T-cell (primary cell): ENCODE results near the gene BCAS3. TPM values are rescaled to one million over a fixed set of nuclear protein-coding genes. Genes with fewer than 3 reads are reported as not detected.

Experiments used
- ATAC-seq, 4 experiments: fragments of 200-7000 bp in 3 of 4; fragments of 150-1000 bp in 1 of 4; cut with Tn5 transposase; replicated peaks in 1 of 4; 1 replicate in 3 of 4; 2 replicates in 1 of 4; pipeline ENCODE4 v1.10.0; 2021; ENCODE audit warnings: moderate library complexity in 3 of 4, mild to moderate bottlenecking in 2 of 4, moderate number of reproducible peaks in 1 of 4
- CTCF ChIA-PET, 2 donors: fragments of 300-600 bp; sonication (Branson Sonifier 250); formaldehyde crosslinking; loops; one replicate each; lab custom pipeline; 2022; ENCODE audit warnings: antibody characterized with exemption in 2 of 2; lab: Charles Lee
- POLR2A ChIA-PET, 2 donors: fragments of 300-600 bp; sonication (Branson Sonifier 250); formaldehyde crosslinking; loops; one replicate each; lab custom pipeline; 2022; ENCODE audit warnings: antibody characterized with exemption in 2 of 2; lab: Charles Lee
- DNase-seq, 35 experiments: peaks; one replicate each; pipeline versions ENCODE4 v3.0.0 to v3.0.0-alpha.2; 2013 to 2023
- H3K27ac ChIP-seq: one replicate; pipeline ENCODE4 v1.5.1; 2013; ENCODE audit warnings: low read length
- H3K27me3 ChIP-seq, 2 experiments: replicated peaks in 1 of 2; 1 replicate in 1 of 2; 2 replicates in 1 of 2; pipeline versions ENCODE4 v1.6.1 to v1.7.0; 2013; ENCODE audit warnings: low read length in 1 of 2, mixed read lengths in 1 of 2; ENCODE audit not compliant: control insufficient read depth in 2 of 2, insufficient read depth in 2 of 2; ENCODE audit errors: extremely low read depth in 1 of 2
- H3K36me3 ChIP-seq, 2 donors: 1 replicate in 1 of 2; 2 replicates in 1 of 2; pipeline versions ENCODE4 v1.6.1 to v1.7.0; 2013; ENCODE audit warnings: low read length in 1 of 2; ENCODE audit not compliant: control insufficient read depth in 2 of 2, insufficient read depth in 1 of 2; ENCODE audit errors: extremely low read depth in 1 of 2
- H3K4me1 ChIP-seq, 2 experiments: 1 replicate in 1 of 2; 2 replicates in 1 of 2; pipeline versions ENCODE4 v1.6.1 to v1.7.0; 2013; ENCODE audit warnings: low read length in 2 of 2, mixed read lengths in 1 of 2; ENCODE audit not compliant: insufficient read depth in 2 of 2, control insufficient read depth in 1 of 2; ENCODE audit errors: extremely low read depth in 1 of 2
- H3K4me3 ChIP-seq, 2 donors: 1 replicate in 1 of 2; 2 replicates in 1 of 2; pipeline versions ENCODE4 v1.5.1 to v1.7.0; 2013; ENCODE audit warnings: mild to moderate bottlenecking in 2 of 2, low read length in 1 of 2, moderate library complexity in 1 of 2; ENCODE audit not compliant: control insufficient read depth in 1 of 2; ENCODE audit errors: extremely low read depth in 1 of 2
- H3K9me3 ChIP-seq: 2 replicates; pipeline ENCODE4 v1.7.0; 2013
- H3K27ac Mint-ChIP-seq, 2 donors: one replicate each; pipeline ENCODE4 v1.8.0; 2020 to 2021; ENCODE audit warnings: mild to moderate bottlenecking in 2 of 2, mixed read lengths in 2 of 2
- H3K27me3 Mint-ChIP-seq, 2 donors: one replicate each; pipeline ENCODE4 v1.8.0; 2021 to 2022; ENCODE audit warnings: mixed read lengths in 2 of 2
- H3K36me3 Mint-ChIP-seq: one replicate; pipeline ENCODE4 v1.8.0; 2021; ENCODE audit warnings: mixed read lengths
- H3K4me1 Mint-ChIP-seq, 3 donors: one replicate each; pipeline ENCODE4 v1.8.0; 2020 to 2022; ENCODE audit warnings: mixed read lengths in 3 of 3, mild to moderate bottlenecking in 1 of 3
- H3K4me3 Mint-ChIP-seq, 3 donors: one replicate each; pipeline ENCODE4 v1.8.0; 2020 to 2022; ENCODE audit warnings: mild to moderate bottlenecking in 3 of 3, mixed read lengths in 3 of 3, moderate library complexity in 3 of 3
- H3K9me3 Mint-ChIP-seq, 3 donors: one replicate each; pipeline ENCODE4 v1.8.0; 2020 to 2022; ENCODE audit warnings: mixed read lengths in 3 of 3
- WGBS: methylation state at CpG from one replicate; pipeline ENCODE4 v1.1.5; 2013; ENCODE audit warnings: missing lambda C conversion rate; ENCODE audit not compliant: insufficient coverage; 5-methylcytosine and 5-hydroxymethylcytosine counted together
- total RNA-seq, 35 experiments: library from RNA in 6 of 35; stranded (reverse) in 6 of 35; fragments of 120-200 nt in 1 of 35; gene quantifications; one replicate each; pipeline versions ENCODE4 v1.2.1 to v1.2.4 and lab custom pipeline; 2013 to 2026

The BCAS3 gene
- total RNA-seq, 5 donors from 2014 or later (not counting 1 experiment from before 2014, with no cell fraction given): 33.8 to 57.8 (median 38.1) TPM

GRCh38 chr17:61276806-61277205, 599.2 kb downstream of the BCAS3 start:
- peaks cover 0 to 2% (median 0%) of the 10 kb centered on the region in 3 donors for H3K4me1 Mint-ChIP-seq
- H3K27ac Mint-ChIP-seq: no peak overlapping the region
- H3K36me3 ChIP-seq: no peaks in the 10 kb centered on the region
- ChIA-PET CTCF (interaction anchor here in 1 of 2 donors (0.6 kb wide), 1 partner anchor 9 kb away, joined by 3 read pairs; no protein-coding TSS in a partner anchor), POLR2A (no interaction called here)
- no peaks in the 10 kb centered on the region for H3K9me3 ChIP-seq
- no peak overlapping the region for H3K4me3 ChIP-seq
- DNase-seq (no peak), ATAC-seq (no peak)
- H3K9me3 Mint-ChIP-seq: no peaks in the 10 kb centered on the region
- 100% methylated on average over 1 of the region's 2 CpGs for WGBS
- peaks cover 23% of the 10 kb centered on the region for H3K36me3 Mint-ChIP-seq
- H3K27me3 Mint-ChIP-seq: no peaks in the 10 kb centered on the region
- H3K4me3 Mint-ChIP-seq: no peak overlapping the region
- peaks cover 0 to 1% of the 10 kb centered on the region in 2 experiments for H3K27me3 ChIP-seq
- no peaks in the 10 kb centered on the region for H3K4me1 ChIP-seq
- H3K27ac ChIP-seq: no peak overlapping the region

GRCh38 chr17:61279476-61280145, 602.0 kb downstream of the BCAS3 start:
- Histone ChIP-seq H3K4me3 (no peak overlapping the region), H3K4me1 (no peaks in the 10 kb centered on the region), H3K27ac (no peak overlapping the region), H3K36me3 (peaks cover 0 to 2% of the 10 kb centered on the region in 2 donors), H3K9me3 (no peaks in the 10 kb centered on the region), H3K27me3 (no peaks in the 10 kb centered on the region)
- peaks cover 0 to 4% (median 0%) of the 10 kb centered on the region in 3 donors for H3K4me1 Mint-ChIP-seq
- no peak for ATAC-seq
- POLR2A ChIA-PET: no interaction called here
- H3K36me3 Mint-ChIP-seq: peaks cover 24% of the 10 kb centered on the region
- no peaks in the 10 kb centered on the region for H3K9me3 Mint-ChIP-seq
- no peak for DNase-seq
- no peak overlapping the region for H3K4me3 Mint-ChIP-seq
- CTCF ChIA-PET: no interaction called here
- no CpG with 5 or more reads among the region's 1 CpG for WGBS
- H3K27ac Mint-ChIP-seq: no peak overlapping the region
- no peaks in the 10 kb centered on the region for H3K27me3 Mint-ChIP-seq

- Mint-ChIP-seq H3K27me3 (no peaks in the 10 kb centered on the region), H3K36me3 (peaks cover 20% of the 10 kb centered on the region), H3K9me3 (no peaks in the 10 kb centered on the region), H3K4me3 (no peak overlapping the region), H3K27ac (no peak overlapping the region), H3K4me1 (peaks cover 0 to 4% (median 0%) of the 10 kb centered on the region in 3 donors)
- CTCF ChIA-PET: no interaction called here
- H3K4me1 ChIP-seq: no peaks in the 10 kb centered on the region
- H3K9me3 ChIP-seq: no peaks in the 10 kb centered on the region
- POLR2A ChIA-PET: no interaction called here
- H3K36me3 ChIP-seq: peaks cover 0 to 2% of the 10 kb centered on the region in 2 donors
- H3K27ac ChIP-seq: no peak overlapping the region
- ATAC-seq (no peak), DNase-seq (no peak)
- no peaks in the 10 kb centered on the region for H3K27me3 ChIP-seq
- H3K4me3 ChIP-seq: no peak overlapping the region
These were observed 602.7 kb downstream of the BCAS3 start for GRCh38 chr17:61280338-61280737.

- H3K4me3 ChIP-seq: no peak overlapping the region
- Mint-ChIP-seq H3K36me3 (peaks cover 17% of the 10 kb centered on the region), H3K4me3 (no peak overlapping the region), H3K27ac (no peak overlapping the region), H3K4me1 (peaks cover 0 to 4% (median 2%) of the 10 kb centered on the region in 3 donors), H3K27me3 (no peaks in the 10 kb centered on the region), H3K9me3 (no peaks in the 10 kb centered on the region)
- WGBS: no CpG with 5 or more reads among the region's 3 CpGs
- H3K4me1 ChIP-seq: no peaks in the 10 kb centered on the region
- no peak for ATAC-seq
- ChIA-PET CTCF (no interaction called here), POLR2A (no interaction called here)
- H3K9me3 ChIP-seq: no peaks in the 10 kb centered on the region
- H3K27me3 ChIP-seq: no peaks in the 10 kb centered on the region
- H3K36me3 ChIP-seq: peaks cover 0 to 2% of the 10 kb centered on the region in 2 donors
- no peak for DNase-seq
- no peak overlapping the region for H3K27ac ChIP-seq
These were observed 603.2 kb downstream of the BCAS3 start for GRCh38 chr17:61280851-61281250.

- Histone ChIP-seq H3K9me3 (no peaks in the 10 kb centered on the region), H3K4me1 (no peaks in the 10 kb centered on the region), H3K27me3 (no peaks in the 10 kb centered on the region), H3K4me3 (no peak overlapping the region), H3K27ac (no peak overlapping the region), H3K36me3 (peaks cover 0 to 2% of the 10 kb centered on the region in 2 donors)
- H3K36me3 Mint-ChIP-seq: peaks cover 17% of the 10 kb centered on the region
- no peak overlapping the region for H3K27ac Mint-ChIP-seq
- peaks cover 0 to 4% (median 2%) of the 10 kb centered on the region in 3 donors for H3K4me1 Mint-ChIP-seq
- no peaks in the 10 kb centered on the region for H3K27me3 Mint-ChIP-seq
- DNase-seq: no peak
- no peak for ATAC-seq
- H3K9me3 Mint-ChIP-seq: no peaks in the 10 kb centered on the region
- CTCF ChIA-PET: interaction anchor here in 1 of 2 donors (0.6 kb wide), 1 partner anchor 81 kb away, joined by 3 read pairs; no protein-coding TSS in a partner anchor
- 50% methylated on average over 2 of the region's 3 CpGs for WGBS
- POLR2A ChIA-PET: no interaction called here
- no peak overlapping the region for H3K4me3 Mint-ChIP-seq
These were observed 604.7 kb downstream of the BCAS3 start for GRCh38 chr17:61282377-61282776.

GRCh38 chr17:61283043-61283442, 605.4 kb downstream of the BCAS3 start:
- DNase-seq (no peak), ATAC-seq (no peak)
- Histone ChIP-seq H3K4me3 (no peak overlapping the region), H3K4me1 (no peaks in the 10 kb centered on the region), H3K36me3 (peaks cover 0 to 2% of the 10 kb centered on the region in 2 donors), H3K9me3 (no peaks in the 10 kb centered on the region), H3K27ac (no peak overlapping the region), H3K27me3 (no peaks in the 10 kb centered on the region)
- Mint-ChIP-seq H3K4me3 (no peak overlapping the region), H3K27me3 (no peaks in the 10 kb centered on the region), H3K27ac (no peak overlapping the region), H3K9me3 (no peaks in the 10 kb centered on the region), H3K36me3 (peaks cover 13% of the 10 kb centered on the region), H3K4me1 (peaks cover 0 to 4% (median 2%) of the 10 kb centered on the region in 3 donors)
- ChIA-PET POLR2A (no interaction called here), CTCF (no interaction called here)
- WGBS: 93% methylated on average over 3 of the region's 6 CpGs
